Stimulated activated effector memory CD8-positive, alpha-beta T cell treated with anti-CD3 and anti-CD28 coated beads, Interleukin-12 subunit alpha, Interleukin-12 subunit beta, amount 100 ng/mL, for 72 hours (primary cell): Measurements from ENCODE around the gene PUDP.
"Not testable (repeated sequence)": the region's sequence is repeated elsewhere in the genome, so short reads cannot be mapped to it uniquely, and the experiment has no call there.

Experiments
- ATAC-seq: fragments of 150-1000 bp; cut with Tn5 transposase; 2 replicates; pipeline ENCODE4 v1.10.0; 2021
- DNase-seq, 2 donors: peaks; one replicate each; pipeline ENCODE4 v3.0.0; 2021 to 2022; ENCODE audit warnings: low spot score in 2 of 2
- H3K27ac Mint-ChIP-seq: one replicate; pipeline ENCODE4 v1.8.0; 2022; ENCODE audit warnings: mild to moderate bottlenecking, mixed read lengths
- H3K36me3 Mint-ChIP-seq: one replicate; pipeline ENCODE4 v1.8.0; 2022; ENCODE audit warnings: mild to moderate bottlenecking, mixed read lengths
- H3K4me1 Mint-ChIP-seq: one replicate; pipeline ENCODE4 v1.8.0; 2022; ENCODE audit warnings: mixed read lengths
- H3K4me3 Mint-ChIP-seq: one replicate; pipeline ENCODE4 v1.8.0; 2022; ENCODE audit warnings: mild to moderate bottlenecking, mixed read lengths
- H3K9me3 Mint-ChIP-seq: one replicate; pipeline ENCODE4 v1.8.0; 2022; ENCODE audit warnings: mixed read lengths

PUDP gene

GRCh38 chrX:7021991-7022390 is 126.0 kb downstream of the PUDP start:
- Mint-ChIP-seq H3K9me3 (no peaks in the 10 kb centered on the region), H3K36me3 (no peaks in the 10 kb centered on the region), H3K27ac (no peak overlapping the region), H3K4me1 (no peaks in the 10 kb centered on the region), H3K4me3 (no peak overlapping the region)
- no peak for ATAC-seq
- no peak for DNase-seq

- no peak for DNase-seq
These were observed 128.4 kb downstream of the PUDP start for GRCh38 chrX:7019555-7019954.

DNA sequence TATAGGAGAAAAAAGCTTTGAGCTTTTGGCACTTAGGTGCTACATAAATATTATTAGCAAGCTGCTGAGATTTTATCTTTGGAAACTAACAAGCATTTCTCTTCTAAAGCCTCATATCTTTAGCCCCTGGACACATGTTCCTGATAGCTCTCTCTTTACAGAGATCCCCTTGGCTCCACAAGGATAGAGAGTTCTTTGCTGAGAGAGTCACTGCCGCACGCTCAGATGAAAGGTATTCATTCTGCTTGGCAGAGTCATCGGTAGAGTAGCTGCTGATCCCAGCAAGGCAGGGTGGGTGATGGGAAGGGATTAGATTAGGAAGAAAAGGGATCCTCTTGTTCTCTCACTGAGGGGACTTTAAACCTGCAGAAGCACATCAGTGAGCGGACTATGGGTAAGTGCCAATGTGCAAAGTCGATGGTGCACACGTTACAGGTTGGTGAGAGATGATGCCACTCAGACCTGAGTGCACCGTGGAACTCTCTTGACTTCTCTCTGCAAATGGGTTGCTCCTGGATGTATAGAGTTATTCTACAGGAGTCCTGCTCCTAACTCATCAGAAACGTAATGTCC is 135.6 kb downstream of the PUDP start:
- H3K4me3 Mint-ChIP-seq, ATAC-seq, H3K9me3 Mint-ChIP-seq, H3K36me3 Mint-ChIP-seq, H3K4me1 Mint-ChIP-seq, H3K27ac Mint-ChIP-seq, DNase-seq: not testable (repeated sequence)

More at GRCh38 chrX:7019555-7019954, 128.4 kb downstream of the PUDP start:
- Mint-ChIP-seq H3K4me1 (no peaks in the 10 kb centered on the region), H3K27ac (no peak overlapping the region), H3K36me3 (no peaks in the 10 kb centered on the region), H3K9me3 (no peaks in the 10 kb centered on the region), H3K4me3 (no peak overlapping the region)
- ATAC-seq: no peak

GRCh38 chrX:7010897-7011296 is 137.1 kb downstream of the PUDP start:
- H3K36me3 Mint-ChIP-seq, ATAC-seq, H3K4me1 Mint-ChIP-seq, H3K9me3 Mint-ChIP-seq, H3K4me3 Mint-ChIP-seq, DNase-seq, H3K27ac Mint-ChIP-seq: not testable (repeated sequence)

DNA sequence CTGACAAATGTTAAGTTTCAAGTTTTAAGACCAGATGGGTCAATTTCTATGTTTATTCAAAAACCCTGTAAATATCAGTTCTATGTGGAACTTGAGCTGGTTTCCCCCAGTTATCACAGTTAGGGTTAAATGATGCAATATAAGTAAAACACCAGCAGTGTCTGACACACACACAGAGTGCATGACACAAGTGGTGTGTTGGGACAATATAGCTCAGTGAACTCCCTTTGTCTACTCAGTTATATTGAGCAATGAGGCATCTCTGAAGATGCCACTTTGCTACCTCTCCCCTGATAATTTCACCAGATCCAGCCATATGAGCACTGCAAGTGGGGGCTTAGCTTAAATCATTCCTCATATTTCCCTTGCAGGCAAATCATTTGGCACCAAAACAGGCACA is 140.6 kb downstream of the PUDP start:
- not testable (repeated sequence) for H3K4me3 Mint-ChIP-seq, H3K27ac Mint-ChIP-seq, H3K4me1 Mint-ChIP-seq, H3K36me3 Mint-ChIP-seq, ATAC-seq, DNase-seq, H3K9me3 Mint-ChIP-seq
